LNCaP clone FGC (cell line): ENCODE measurements around the gene DNM1.

Experiments
- DNase-seq: peaks from one replicate; pipeline ENCODE4 v3.0.0-alpha.2; 2011; ENCODE audit warnings: low read depth
- H3K4me3 ChIP-seq: 2 replicates; pipeline ENCODE4 v1.5.1; 2011; ENCODE audit warnings: mild to moderate bottlenecking, low read depth, low read length, control low read depth
- CTCF ChIP-seq: IDR thresholded peaks from 2 replicates; pipeline ENCODE4 v1.5.1; 2012; ENCODE audit warnings: mild to moderate bottlenecking; ENCODE audit not compliant: control insufficient read depth, insufficient read depth; ENCODE audit errors: extremely low read depth

The DNM1 gene

GRCh38 chr9:128161215-128161902 lies 41.8 kb upstream of the DNM1 start:
- no peak for DNase-seq
- TF ChIP-seq CTCF, result no peak
- H3K4me3 ChIP-seq, result peak overlapping the region; percentile 89

GRCh38 chr9:128162215-128163026 lies 40.8 kb upstream of the DNM1 start:
- H3K4me3 ChIP-seq, result no peak overlapping the region
- no peak for TF ChIP-seq CTCF
- DNase-seq, result no peak

GRCh38 chr9:128163027-128163515 lies 40.1 kb upstream of the DNM1 start:
- H3K4me3 ChIP-seq, result no peak overlapping the region
- DNase-seq, result no peak
- no peak for TF ChIP-seq CTCF

- no peak for TF ChIP-seq CTCF
- no peak overlapping the region for H3K4me3 ChIP-seq
- no peak for DNase-seq
Observed at GRCh38 chr9:128163523-128164306, 39.5 kb upstream of the DNM1 start.

- H3K4me3 ChIP-seq, result no peak overlapping the region
- no peak for DNase-seq
- no peak for TF ChIP-seq CTCF
Observed at GRCh38 chr9:128164307-128164885, 38.8 kb upstream of the DNM1 start.

- DNase-seq, result no peak
- no peak for TF ChIP-seq CTCF
- no peak overlapping the region for H3K4me3 ChIP-seq
Observed at GRCh38 chr9:128166169-128166568, 37.0 kb upstream of the DNM1 start.
